ENCODE results near the gene RBCK1. TPM values are rescaled to one million over a fixed set of nuclear protein-coding genes. Genes with fewer than 3 reads are reported as not detected.

Gene RBCK1
- total RNA-seq, 1 experiment from 2014 or later: 46.8 TPM

GRCh38 chr20:401682-402495 lies 6.2 kb upstream of the RBCK1 start:
- Histone ChIP-seq H3K9ac (ENCODE audit: extremely low read depth, insufficient read length, low read length) (no peak overlapping the region), H3K23ac (ENCODE audit: insufficient read length, low read depth, low read length) (no peak overlapping the region), H4K91ac (ENCODE audit: insufficient read length, low read depth, low read length) (no peak overlapping the region), H3K4ac (ENCODE audit: low read depth, low read length) (no peak overlapping the region), H3K4me2 (ENCODE audit: insufficient read depth, insufficient read length, low read length) (no peak overlapping the region), H3K79me2 (ENCODE audit: insufficient read depth, low read length) (no peaks in the 10 kb centered on the region), H4K5ac (ENCODE audit: insufficient read length, low read depth, low read length) (no peak overlapping the region), H3K9me3 (ENCODE audit: control insufficient read depth, low read depth, low read length) (no peaks in the 10 kb centered on the region), H3K56ac (ENCODE audit: insufficient read length, low read depth, low read length) (no peak overlapping the region), H2BK120ac (ENCODE audit: low read depth, low read length, poor library complexity, severe bottlenecking) (no peak overlapping the region), H2BK5ac (ENCODE audit: insufficient read length, low read length) (no peak overlapping the region), H4K20me1 (ENCODE audit: control insufficient read depth, insufficient read depth, insufficient read length) (no peaks in the 10 kb centered on the region), H3T11ph (ENCODE audit: low read length) (no peak overlapping the region), H4K8ac (replicated peaks; ENCODE audit: insufficient read length, low read depth, low read length) (no peak overlapping the region), H3K4me1 (ENCODE audit: insufficient read depth, low read length) (peaks cover 5% of the 10 kb centered on the region; the same call in 1 of the 2 replicates), H2BK12ac (ENCODE audit: insufficient read length, low read depth, low read length) (no peak overlapping the region), H2BK20ac (ENCODE audit: low read depth, low read length, poor library complexity, severe bottlenecking) (no peak overlapping the region), H2AK5ac (ENCODE audit: insufficient read length, low read length) (no peak overlapping the region), H3K27me3 (ENCODE audit: insufficient read depth, low read length) (no peaks in the 10 kb centered on the region), H3K27ac (ENCODE audit: insufficient read length, low read depth, low read length) (no peak overlapping the region), H3K18ac (ENCODE audit: insufficient read length, low read depth, low read length) (no peak overlapping the region), H3K14ac (ENCODE audit: insufficient read depth, low read length) (no peak overlapping the region), H2AFZ (ENCODE audit: low read length) (no peak overlapping the region), H2BK15ac (ENCODE audit: low read depth, low read length) (no peak overlapping the region), H3K79me1 (ENCODE audit: insufficient read depth, low read depth, low read length, poor library complexity, severe bottlenecking) (no peaks in the 10 kb centered on the region), H3K23me2 (ENCODE audit: insufficient read length, low read depth, low read length, poor library complexity, severe bottlenecking) (no peaks in the 10 kb centered on the region)
- no CpG with 5 or more reads among the region's 9 CpGs for WGBS (ENCODE audit: extremely low coverage, insufficient read length, low lambda C conversion rate)
- Mint-ChIP-seq H3K36me3 (ENCODE audit: insufficient read depth in 1 of 3, low read depth in 3 of 3) (peaks cover 0 to 9% (median 7%) of the 10 kb centered on the region in 3 experiments; a peak in 4 of 7 replicates), H3K27ac (no peak overlapping the region), H3K9me3 (peaks cover 6 to 10% of the 10 kb centered on the region in 2 experiments; a peak in 3 of 5 replicates), H3K27me3 (ENCODE audit: low read depth) (no peaks in the 10 kb centered on the region; the same call in 1 of the 2 replicates), H3K4me3 (no peak overlapping the region; a peak in 1 of 5 replicates), H3K4me1 (peaks cover 20 to 22% of the 10 kb centered on the region in 2 experiments)
- DNase-seq: no peak
- TF ChIP-seq CTCF (conservative IDR thresholded peaks at IDR 0.05): no peak

All from H9 (cell line).